Measurements from ENCODE around the gene PTPN1.

The PTPN1 gene

GRCh38 chr20:50592282-50593004 lies 82.3 kb downstream of the PTPN1 start:
- no peak overlapping the region for H3K27ac ChIP-seq
- TF ChIP-seq ZFX (IDR thresholded peaks at IDR 0.05; ENCODE audit: borderline replicate concordance) = no peak
- no peak for TF ChIP-seq CTCF (IDR thresholded peaks at IDR 0.05)

- H3K27ac ChIP-seq = no peak overlapping the region
- no peak for TF ChIP-seq CTCF (IDR thresholded peaks at IDR 0.05)
- no peak for TF ChIP-seq ZFX (IDR thresholded peaks at IDR 0.05; ENCODE audit: borderline replicate concordance)
Observed at GRCh38 chr20:50593005-50593335, 82.8 kb downstream of the PTPN1 start.

- H3K27ac ChIP-seq = no peak overlapping the region
- TF ChIP-seq CTCF (IDR thresholded peaks at IDR 0.05) = no peak
- no peak for TF ChIP-seq ZFX (IDR thresholded peaks at IDR 0.05; ENCODE audit: borderline replicate concordance)
Observed at GRCh38 chr20:50594231-50594590, 84.0 kb downstream of the PTPN1 start.

GRCh38 chr20:50594591-50595432 lies 84.6 kb downstream of the PTPN1 start:
- TF ChIP-seq ZFX (IDR thresholded peaks at IDR 0.05; ENCODE audit: borderline replicate concordance) (no peak), CTCF (IDR thresholded peaks at IDR 0.05) (no peak)
- H3K27ac ChIP-seq = no peak overlapping the region

GRCh38 chr20:50595433-50595895 lies 85.3 kb downstream of the PTPN1 start:
- TF ChIP-seq CTCF (IDR thresholded peaks at IDR 0.05) (no peak), ZFX (IDR thresholded peaks at IDR 0.05; ENCODE audit: borderline replicate concordance) (no peak)
- no peak overlapping the region for H3K27ac ChIP-seq

GRCh38 chr20:50595988-50596693 lies 86.0 kb downstream of the PTPN1 start:
- TF ChIP-seq ZFX (IDR thresholded peaks at IDR 0.05; ENCODE audit: borderline replicate concordance) = no peak
- no peak for TF ChIP-seq CTCF (IDR thresholded peaks at IDR 0.05)
- H3K27ac ChIP-seq = no peak overlapping the region

Data from 22Rv1 (cell line).